ENCODE data around the gene LRRC8A. TPM values are rescaled to one million over a fixed set of nuclear protein-coding genes. Genes with fewer than 3 reads are reported as not detected.

Gene LRRC8A
- total RNA-seq, 2 donors from 2014 or later, result 54.6 to 58.7 TPM

GRCh38 chr9:128916204-128916603, 34.3 kb downstream of the LRRC8A start:
- H3K27ac ChIP-seq (ENCODE audit: low read depth, low read length), result no peak overlapping the region
- TF ChIP-seq CTCF (conservative IDR thresholded peaks at IDR 0.05), result no peak

GRCh38 chr9:128916745-128917144, 34.8 kb downstream of the LRRC8A start:
- Histone ChIP-seq H3K9me3 (ENCODE audit: control insufficient read depth, low read length) (no peaks in the 10 kb centered on the region), H3K9ac (ENCODE audit: extremely low read depth, low read length, poor library complexity, severe bottlenecking) (no peak overlapping the region), H3K4me3 (ENCODE audit: low read length) (no peak overlapping the region), H3K27ac (ENCODE audit: low read depth, low read length) (no peak overlapping the region), H3K27me3 (ENCODE audit: control insufficient read depth, insufficient read depth, low read length, poor library complexity, severe bottlenecking) (no peaks in the 10 kb centered on the region), H3K4me1 (ENCODE audit: control insufficient read depth, insufficient read depth, low read length) (peaks cover 4% of the 10 kb centered on the region), H3K36me3 (ENCODE audit: control insufficient read depth, insufficient read depth, low read length) (peaks cover 49% of the 10 kb centered on the region)
- no peak overlapping the region for H3K27ac Mint-ChIP-seq
- no peaks in the 10 kb centered on the region for H3K9me3 Mint-ChIP-seq
- peaks cover 36% of the 10 kb centered on the region for H3K36me3 Mint-ChIP-seq (ENCODE audit: low read depth)
- 97 to 100% methylated on average over 5 to 11 of the region's 11 CpGs for WGBS, 2 experiments (ENCODE audit: insufficient coverage in 1 of 2, insufficient read length in 1 of 2)
- no peaks in the 10 kb centered on the region for H3K27me3 Mint-ChIP-seq (ENCODE audit: insufficient read depth)
- no peak overlapping the region for H3K4me3 Mint-ChIP-seq
- H3K4me1 Mint-ChIP-seq, result peaks cover 24% of the 10 kb centered on the region
- no peak for DNase-seq
- TF ChIP-seq CTCF (conservative IDR thresholded peaks at IDR 0.05), result no peak

More at GRCh38 chr9:128916204-128916603, 34.3 kb downstream of the LRRC8A start:
- H3K9me3 Mint-ChIP-seq, result no peaks in the 10 kb centered on the region
- no peaks in the 10 kb centered on the region for H3K9me3 ChIP-seq (ENCODE audit: control insufficient read depth, low read length)
- peaks cover 36% of the 10 kb centered on the region for H3K36me3 Mint-ChIP-seq (ENCODE audit: low read depth)
- peaks cover 23% of the 10 kb centered on the region for H3K4me1 Mint-ChIP-seq
- WGBS, 2 experiments (ENCODE audit: insufficient coverage in 1 of 2, insufficient read length in 1 of 2), result 94 to 97% methylated on average over 10 to 18 of the region's 18 CpGs
- no peak overlapping the region for H3K27ac Mint-ChIP-seq
- no peak overlapping the region for H3K4me3 ChIP-seq (ENCODE audit: low read length)
- peaks cover 9% of the 10 kb centered on the region for H3K4me1 ChIP-seq (ENCODE audit: control insufficient read depth, insufficient read depth, low read length)
- H3K9ac ChIP-seq (ENCODE audit: extremely low read depth, low read length, poor library complexity, severe bottlenecking), result no peak overlapping the region
- peaks cover 54% of the 10 kb centered on the region for H3K36me3 ChIP-seq (ENCODE audit: control insufficient read depth, insufficient read depth, low read length)
- no peaks in the 10 kb centered on the region for H3K27me3 Mint-ChIP-seq (ENCODE audit: insufficient read depth)
- no peak overlapping the region for H3K4me3 Mint-ChIP-seq
- no peaks in the 10 kb centered on the region for H3K27me3 ChIP-seq (ENCODE audit: control insufficient read depth, insufficient read depth, low read length, poor library complexity, severe bottlenecking)
- DNase-seq, result peak; percentile 50

GRCh38 chr9:128917151-128917849, 35.4 kb downstream of the LRRC8A start:
- 95 to 96% methylated on average over 21 to 26 of the region's 26 CpGs for WGBS, 2 experiments (ENCODE audit: insufficient coverage in 1 of 2, insufficient read length in 1 of 2)
- peak; percentile 38 for DNase-seq
- Mint-ChIP-seq H3K36me3 (ENCODE audit: low read depth) (peaks cover 36% of the 10 kb centered on the region), H3K27ac (no peak overlapping the region), H3K4me3 (no peak overlapping the region), H3K4me1 (peaks cover 20% of the 10 kb centered on the region), H3K9me3 (no peaks in the 10 kb centered on the region), H3K27me3 (ENCODE audit: insufficient read depth) (no peaks in the 10 kb centered on the region)
- Histone ChIP-seq H3K4me3 (ENCODE audit: low read length) (no peak overlapping the region), H3K36me3 (ENCODE audit: control insufficient read depth, insufficient read depth, low read length) (peaks cover 45% of the 10 kb centered on the region), H3K9me3 (ENCODE audit: control insufficient read depth, low read length) (no peaks in the 10 kb centered on the region), H3K4me1 (ENCODE audit: control insufficient read depth, insufficient read depth, low read length) (no peaks in the 10 kb centered on the region), H3K27ac (ENCODE audit: low read depth, low read length) (no peak overlapping the region), H3K9ac (ENCODE audit: extremely low read depth, low read length, poor library complexity, severe bottlenecking) (no peak overlapping the region), H3K27me3 (ENCODE audit: control insufficient read depth, insufficient read depth, low read length, poor library complexity, severe bottlenecking) (no peaks in the 10 kb centered on the region)
- no peak for TF ChIP-seq CTCF (conservative IDR thresholded peaks at IDR 0.05)
